Activated T-helper 1 cell treated with Interleukin-2 at 50 U/mL for 16 hours (primary cell): Measurements from ENCODE around the gene SPTB.
"Not testable (repeated sequence)": the region's sequence is repeated elsewhere in the genome, so short reads cannot be mapped to it uniquely, and the experiment has no call there.

ENCODE experiments used
- DNase-seq: peaks from one replicate; pipeline ENCODE4 v3.0.0-alpha.2; 2020; ENCODE audit warnings: low read depth

The SPTB gene

DNA sequence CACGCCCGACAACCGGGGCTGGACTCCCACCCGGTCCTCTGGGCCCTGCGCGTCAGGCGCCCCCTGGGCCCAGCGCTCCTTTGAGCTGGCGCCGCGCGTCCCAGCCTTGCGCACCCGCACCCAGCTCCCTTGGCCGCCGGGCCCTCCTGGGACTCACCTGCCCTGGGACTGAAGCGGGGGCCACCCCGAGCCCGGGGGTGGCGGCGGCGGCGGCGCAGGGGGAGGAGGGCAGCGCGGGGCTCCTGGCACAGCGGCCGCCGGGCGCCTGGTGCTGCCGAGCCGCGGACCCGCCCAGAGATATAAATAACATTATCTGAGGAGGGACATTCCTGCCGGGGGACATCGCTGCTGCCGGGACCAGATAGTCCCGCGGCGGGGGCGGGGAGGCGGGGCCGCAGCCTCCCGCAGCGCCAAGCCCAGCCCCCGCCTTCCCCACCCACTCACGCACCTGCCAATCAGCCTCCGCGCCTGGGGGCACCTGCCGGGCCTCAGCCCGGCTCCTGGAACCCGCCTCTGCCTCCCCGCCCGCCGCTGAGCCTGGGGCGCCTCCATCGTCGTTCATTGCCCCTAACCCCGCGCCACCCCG is at the start of gene SPTB:
Gene SPTB, minus strand, starts transcription at position 273 of the 586 bp plus-strand sequence. CDS start 56,813 bp downstream, outside the sequence.
- peak; percentile 35 for DNase-seq

- no peak for DNase-seq
Measured at GRCh38 chr14:64929014-64929359, 49.3 kb upstream of the SPTB start.

DNA sequence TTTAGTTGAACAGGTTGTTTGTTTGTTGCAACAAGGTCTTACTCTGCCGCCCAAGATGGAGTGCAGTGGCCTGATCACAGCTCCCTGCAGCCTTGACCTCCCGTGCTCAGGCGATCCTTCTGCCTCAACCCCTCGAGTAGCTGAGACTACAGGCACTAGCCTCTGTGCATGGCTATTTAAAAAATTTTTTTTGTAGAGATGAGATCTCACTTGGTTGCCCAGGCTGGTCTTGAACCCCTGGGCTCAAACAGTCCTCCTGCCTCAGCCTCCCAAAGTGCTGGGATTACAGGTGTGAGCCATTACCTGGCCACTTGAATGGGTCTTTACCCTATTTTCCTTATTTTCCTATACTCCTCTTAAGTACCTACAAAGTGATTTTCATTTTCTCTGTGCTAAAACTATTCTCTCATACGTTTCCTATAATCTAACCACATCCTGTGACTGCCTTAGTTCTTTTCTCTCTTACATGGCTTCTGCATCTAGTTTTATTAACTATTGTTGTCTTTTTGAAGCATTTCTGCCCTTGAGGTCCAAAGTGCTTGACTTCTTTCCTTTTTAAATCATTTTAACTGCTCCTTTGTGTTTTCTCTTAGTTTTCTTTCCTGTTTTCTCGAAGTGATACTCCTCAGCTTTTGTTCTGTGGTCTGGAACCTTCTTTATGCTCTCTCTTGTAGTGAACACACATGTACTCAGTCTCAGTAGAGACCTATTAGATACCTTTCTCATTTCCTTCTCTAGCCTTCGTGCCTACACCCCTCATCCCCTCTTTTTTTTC is 48.7 kb upstream of the SPTB start:
- DNase-seq = no peak

GRCh38 chr14:64927031-64927430 is 47.3 kb upstream of the SPTB start:
- DNase-seq = no peak

DNA sequence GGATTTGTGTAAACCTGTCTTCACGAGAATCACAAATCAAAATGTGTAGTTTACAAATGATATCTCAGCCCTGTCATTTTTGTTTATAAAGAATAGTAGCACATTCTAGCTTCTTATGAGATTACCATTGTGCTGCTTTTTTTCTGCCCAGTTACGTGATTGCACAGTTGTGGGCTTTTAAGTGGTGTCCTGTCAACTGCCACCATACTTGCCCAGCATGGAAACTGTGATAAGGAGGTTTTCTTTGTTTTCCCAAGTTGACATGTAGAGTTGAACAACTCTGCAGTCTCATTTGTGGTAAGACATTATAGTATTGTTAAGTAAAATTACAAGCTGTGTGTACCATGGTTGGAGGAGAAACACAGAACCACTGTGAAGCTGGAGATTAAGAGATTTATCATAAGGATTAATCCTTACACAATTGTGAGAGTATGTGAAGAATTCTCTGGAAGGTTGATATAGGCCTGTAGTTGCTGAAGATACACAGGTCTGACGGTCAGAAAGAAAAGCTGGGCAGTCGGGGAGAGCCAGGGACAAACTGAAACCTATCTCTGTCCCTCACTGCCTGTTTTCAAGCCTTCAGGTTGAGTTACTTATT is 46.8 kb upstream of the SPTB start:
- no peak for DNase-seq

DNA sequence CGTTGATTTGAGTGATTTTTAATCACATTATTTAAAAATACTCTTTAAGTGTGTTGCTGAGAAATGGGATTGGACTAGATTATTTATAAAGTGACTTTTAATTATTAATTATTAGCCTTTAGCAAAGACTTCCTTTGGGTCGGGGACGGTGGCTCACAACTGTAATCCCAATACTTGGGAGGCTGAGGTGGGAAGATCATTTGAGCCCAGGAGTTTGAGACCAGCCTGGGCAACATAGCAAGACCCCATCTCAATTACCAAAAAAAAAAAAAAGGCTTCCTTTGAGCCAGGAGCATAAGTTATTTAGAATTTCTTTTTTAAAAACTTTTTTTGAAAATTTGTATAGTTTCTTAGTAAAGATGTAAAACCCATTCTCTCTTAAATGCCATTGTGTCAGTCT is 43.3 kb upstream of the SPTB start:
- DNase-seq = no peak

- DNase-seq = no peak
Measured at GRCh38 chr14:64920465-64920864, 40.8 kb upstream of the SPTB start.

DNA sequence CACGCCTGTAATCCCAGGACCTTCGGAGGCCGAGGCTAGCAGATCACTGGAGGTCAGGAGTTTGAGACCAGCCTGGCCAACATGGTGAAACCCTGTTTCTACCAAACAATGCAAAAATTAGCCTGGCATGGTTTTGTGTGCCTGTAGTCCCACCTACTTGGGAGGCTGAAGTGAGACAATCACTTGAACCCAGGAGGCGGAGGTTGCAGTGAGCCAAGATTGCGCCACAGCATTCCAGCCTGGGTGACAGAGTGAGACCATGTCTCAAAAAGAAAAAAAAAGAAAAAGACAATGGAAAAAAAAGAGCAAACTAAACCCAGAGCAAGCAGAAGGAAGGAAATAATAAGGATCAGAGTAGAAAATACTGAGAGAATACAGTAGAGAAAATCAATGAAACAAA is 39.9 kb upstream of the SPTB start:
- DNase-seq = no peak

DNA sequence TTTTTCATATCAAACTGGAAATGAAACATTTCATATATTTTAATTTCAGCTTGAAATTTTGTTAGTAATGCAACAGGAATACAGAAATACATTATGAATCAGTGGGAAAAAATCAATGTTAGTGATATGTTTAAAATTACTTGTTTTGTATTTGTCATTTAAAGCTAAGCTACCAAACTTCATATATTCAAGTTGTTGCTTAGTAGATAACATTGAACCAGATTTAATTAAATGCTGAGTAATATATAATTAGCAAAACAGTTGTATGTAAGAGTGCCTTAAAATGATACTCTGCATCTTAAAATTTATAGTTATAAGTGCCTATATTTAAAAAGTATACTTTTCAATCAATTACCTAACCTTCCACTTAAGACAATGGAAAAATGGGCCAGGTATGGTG is 39.5 kb upstream of the SPTB start:
- no peak for DNase-seq

DNA sequence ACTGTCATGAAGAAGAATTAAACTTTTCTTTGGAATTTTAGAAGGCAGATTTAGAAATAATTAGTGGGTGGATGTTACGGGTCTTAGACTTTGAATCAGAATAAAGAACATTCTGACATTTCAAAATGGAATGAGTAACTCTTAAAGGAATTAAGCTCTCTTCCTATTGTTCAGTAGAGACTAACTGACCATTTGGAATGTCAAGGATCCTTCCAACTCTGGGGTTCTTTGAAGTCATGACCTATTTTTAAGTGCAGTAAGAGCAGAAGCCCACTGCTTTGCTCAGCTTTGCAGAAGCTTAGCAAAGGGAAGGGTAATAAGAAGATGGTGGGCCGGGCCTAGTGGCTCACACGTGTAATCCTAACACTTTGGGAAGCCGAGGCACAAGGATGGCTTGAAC is 38.5 kb upstream of the SPTB start:
- DNase-seq = no peak

- DNase-seq = no peak
Measured at GRCh38 chr14:64915797-64916196, 36.1 kb upstream of the SPTB start.

DNA sequence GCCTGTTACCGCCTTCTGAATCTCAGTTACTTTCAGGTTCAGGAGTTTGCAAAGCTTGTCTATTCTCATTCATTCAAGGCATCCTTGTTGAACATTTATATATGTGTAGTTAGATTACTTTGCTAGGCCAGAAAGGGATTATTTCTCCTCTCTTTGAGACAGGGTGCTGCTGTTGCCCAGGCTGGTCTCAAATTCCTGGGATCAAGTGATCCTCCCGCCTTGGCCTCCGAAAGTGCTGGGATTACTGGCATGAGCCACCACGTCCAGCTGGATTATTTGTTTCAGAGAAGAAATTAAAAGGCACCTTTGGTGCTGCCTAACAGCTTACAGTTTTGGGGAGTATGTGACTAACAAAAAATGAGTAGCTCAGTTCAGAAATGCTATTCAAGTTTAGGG is 35.3 kb upstream of the SPTB start:
- no peak for DNase-seq

GRCh38 chr14:64914237-64915028 is 34.7 kb upstream of the SPTB start, which contains the start of gene CHURC1:
CHURC1 (plus strand) TSS chr14:64914455; CDS start chr14:64914496, 41 bp downstream.
- peak; percentile 91 for DNase-seq

- not testable (repeated sequence) for DNase-seq
Measured at GRCh38 chr14:64913477-64913876, 33.8 kb upstream of the SPTB start.

GRCh38 chr14:64912261-64912660 is 32.6 kb upstream of the SPTB start:
- no peak for DNase-seq

DNA sequence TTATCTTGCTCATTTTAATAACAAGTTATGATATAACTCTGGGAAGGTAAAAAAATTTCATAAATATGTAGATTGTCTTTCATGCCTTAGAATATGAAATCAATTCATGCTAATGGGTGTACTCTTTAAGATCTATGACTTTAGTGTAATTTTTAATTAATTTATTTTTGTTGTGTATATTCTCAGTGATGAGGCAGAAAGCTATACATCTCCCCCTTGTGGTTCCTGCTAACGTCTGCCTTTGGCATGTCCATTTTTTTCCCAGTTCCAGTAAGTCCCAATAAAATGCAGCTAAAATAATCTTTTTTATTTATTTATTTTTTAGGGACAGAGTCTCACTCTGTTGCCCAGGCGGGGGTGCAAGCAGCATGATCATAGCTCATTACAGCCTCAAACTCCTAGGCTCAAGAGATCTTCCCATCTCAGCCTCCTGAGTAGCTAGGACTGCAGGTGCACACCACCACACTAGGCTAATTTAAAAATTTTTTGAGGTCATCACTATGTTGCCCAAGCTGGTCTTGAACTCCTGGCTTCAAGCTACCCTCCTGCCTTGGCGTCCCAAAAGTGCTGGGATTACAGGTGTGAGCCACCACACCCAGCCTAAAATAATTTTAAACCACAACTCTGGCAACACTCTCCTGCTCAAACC is 31.3 kb upstream of the SPTB start:
- DNase-seq = no peak

- no peak for DNase-seq
Measured at GRCh38 chr14:64906022-64906421, 26.3 kb upstream of the SPTB start.

GRCh38 chr14:64899958-64900357 is 20.3 kb upstream of the SPTB start:
- DNase-seq = no peak

- no peak for DNase-seq
Measured at GRCh38 chr14:64891839-64892375, 12.2 kb upstream of the SPTB start.

DNA sequence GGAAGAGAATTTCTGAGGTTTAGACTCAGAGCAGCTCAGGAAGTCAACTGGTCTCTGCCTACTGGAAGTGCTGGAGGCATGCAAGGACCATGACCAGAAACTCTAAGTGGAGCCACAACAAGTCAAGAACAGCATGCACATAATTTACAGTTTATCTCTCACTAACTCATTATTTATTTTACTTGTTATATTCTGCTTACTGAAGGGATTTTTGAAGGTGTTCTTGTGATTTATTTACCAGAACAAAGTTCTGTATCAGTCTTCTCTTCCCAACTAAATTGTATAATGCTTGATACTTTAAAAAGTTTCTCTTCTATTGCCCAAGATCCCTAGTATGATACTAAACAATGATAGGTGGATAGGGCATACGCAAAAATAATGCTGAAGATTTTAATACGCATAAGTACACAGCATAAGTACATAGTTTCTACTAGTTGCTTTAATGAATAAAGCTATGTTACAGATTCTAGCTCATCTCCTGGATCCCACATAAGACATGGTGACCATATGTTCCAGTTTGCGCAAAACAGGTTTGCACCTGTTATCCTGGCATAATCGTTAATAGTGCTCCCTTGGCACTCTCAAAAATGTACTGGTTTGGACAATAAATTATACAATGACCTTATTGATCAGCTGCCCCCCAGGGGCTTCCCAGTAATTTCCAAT is 11.6 kb upstream of the SPTB start:
- DNase-seq = no peak

DNA sequence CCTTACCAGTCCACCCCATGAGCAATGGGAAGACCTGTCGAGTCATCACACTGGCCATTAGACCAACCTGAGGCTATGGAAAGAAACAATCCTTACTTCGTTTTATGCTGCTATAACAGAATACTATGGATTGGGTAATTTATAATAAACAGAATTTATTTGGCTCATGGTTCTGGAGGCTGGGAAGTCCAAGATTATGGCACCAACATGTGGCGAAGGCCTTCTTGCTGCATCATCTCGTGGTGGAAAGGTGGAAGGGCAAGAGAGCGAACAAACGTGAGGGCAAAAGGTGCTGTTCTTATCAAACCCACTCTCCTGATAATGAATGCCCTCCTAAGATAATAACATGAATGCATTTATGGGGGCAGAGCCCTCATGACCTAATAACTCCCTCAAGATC is 9.6 kb upstream of the SPTB start:
- DNase-seq = no peak
